Aorta (tissue), 5 donors: ENCODE data around the gene CDK19. TPM values are rescaled to one million over a fixed set of nuclear protein-coding genes. Genes with fewer than 3 reads are reported as not detected.
"Not testable (repeated sequence)": the region's sequence is repeated elsewhere in the genome, so short reads cannot be mapped to it uniquely, and the experiment has no call there.

ENCODE experiments used
- ATAC-seq: fragments of 200-7000 bp; cut with Tn5 transposase; one replicate; pipeline ENCODE4 v1.9.1; 2022; ENCODE audit warnings: moderate library complexity; ENCODE audit not compliant: low FRiP score
- DNase-seq, 2 donors: peaks; one replicate each; pipeline ENCODE4 v3.0.0-alpha.2; 2020
- H3K27ac ChIP-seq, 2 donors: one replicate each; pipeline ENCODE4 v1.5.1; 2013; ENCODE audit warnings: low read length in 2 of 2, mild to moderate bottlenecking in 2 of 2, moderate library complexity in 2 of 2, control low read depth in 1 of 2, inconsistent platforms in 1 of 2, low read depth in 1 of 2
- H3K27me3 ChIP-seq, 2 donors: one replicate each; pipeline ENCODE4 v1.6.1; 2013; ENCODE audit warnings: control low read depth in 1 of 2, low read length in 1 of 2, mild to moderate bottlenecking in 1 of 2, moderate library complexity in 1 of 2; ENCODE audit not compliant: insufficient read depth in 2 of 2, control insufficient read depth in 1 of 2
- H3K36me3 ChIP-seq, 2 donors: one replicate each; pipeline ENCODE4 v1.6.1; 2013; ENCODE audit warnings: control low read depth in 1 of 2, low read length in 1 of 2, mild to moderate bottlenecking in 1 of 2; ENCODE audit not compliant: insufficient read depth in 2 of 2, control insufficient read depth in 1 of 2
- H3K4me1 ChIP-seq, 2 donors: one replicate each; pipeline ENCODE4 v1.6.1; 2013; ENCODE audit warnings: low read length in 2 of 2, control low read depth in 1 of 2, mild to moderate bottlenecking in 1 of 2, moderate library complexity in 1 of 2; ENCODE audit not compliant: insufficient read depth in 2 of 2, control insufficient read depth in 1 of 2
- H3K4me3 ChIP-seq, 2 donors: one replicate each; pipeline ENCODE4 v1.5.1; 2013; ENCODE audit warnings: low read length in 2 of 2, control low read depth in 1 of 2, mild to moderate bottlenecking in 1 of 2
- H3K9me3 ChIP-seq: one replicate; pipeline ENCODE4 v1.6.1; 2013; ENCODE audit warnings: mild to moderate bottlenecking, low read length; ENCODE audit not compliant: control insufficient read depth
- WGBS, 2 donors: extraction: QIAGEN DNeasy Blood & Tissue Kit; methylation state at CpG; one replicate each; pipeline ENCODE4 v1.1.7; 2013; 5-methylcytosine and 5-hydroxymethylcytosine counted together
- intact Hi-C, 2 donors: fragments of 100-400 bp; cut with DNase I; formaldehyde crosslinking; loops; one replicate each; pipeline versions ENCODE4 v1.14.2 to v1.15.0; 2022
- polyA plus RNA-seq, 2 donors: library from polyadenylated mRNA; stranded (reverse); fragments of 200-250 nt; gene quantifications; one replicate each; pipeline ENCODE4 v1.2.3, GENCODE V29; 2013
- total RNA-seq, 2 donors: library from RNA; stranded (reverse); fragmentation: NEBNext Ultra II Directional; extraction: Animal tissue kit (Norgen Biotek cat#: 25700); gene quantifications; one replicate each; pipeline ENCODE4 v1.2.1, GENCODE V29; 2021
- donor health status: healthy with polysubstance abuse.
- donor health status: Bipolar disorder and iron deficiency.
- donor health status: DM: no; HTN: no; CAD: no.
- donor health status: DM: no; HTN: no; CAD: no.
- donor health status: DM: yes; HTN: yes; CAD: no.

The CDK19 gene
- total and polyA plus RNA-seq, 4 donors: 5.4 to 22.4 (median 12.8) TPM

GRCh38 chr6:110778333-110778732 is 36.9 kb downstream of the CDK19 start:
- no peaks in the 10 kb centered on the region for H3K36me3 ChIP-seq
- H3K4me3 ChIP-seq: no peak overlapping the region
- intact Hi-C loops: no loop called here
- no peak for DNase-seq
- WGBS, 2 donors: 93 to 98% methylated on average over 1 of the region's 1 CpG
- H3K27me3 ChIP-seq: no peaks in the 10 kb centered on the region
- H3K27ac ChIP-seq: no peak overlapping the region
- peaks cover 5 to 7% of the 10 kb centered on the region in 2 donors for H3K4me1 ChIP-seq
- ATAC-seq: no peak
- H3K9me3 ChIP-seq: no peaks in the 10 kb centered on the region

- H3K4me1 ChIP-seq: peaks cover 5 to 7% of the 10 kb centered on the region in 2 donors
- WGBS, 2 donors: 94 to 95% methylated on average over 2 of the region's 2 CpGs
- H3K36me3 ChIP-seq: no peaks in the 10 kb centered on the region
- intact Hi-C loops: no loop called here
- no peak for DNase-seq
- no peak overlapping the region for H3K4me3 ChIP-seq
- ATAC-seq: no peak
- H3K27me3 ChIP-seq: no peaks in the 10 kb centered on the region
- no peak overlapping the region for H3K27ac ChIP-seq
- H3K9me3 ChIP-seq: no peaks in the 10 kb centered on the region
Measured at GRCh38 chr6:110777636-110778035, 37.6 kb downstream of the CDK19 start.

GRCh38 chr6:110776413-110776812 is 38.9 kb downstream of the CDK19 start:
- ATAC-seq: no peak
- no peak overlapping the region for H3K4me3 ChIP-seq
- intact Hi-C loops: no loop called here

GRCh38 chr6:110769923-110770322 is 45.3 kb downstream of the CDK19 start:
- no peak overlapping the region for H3K4me3 ChIP-seq
- intact Hi-C loops: no loop called here
- ATAC-seq: no peak

More at GRCh38 chr6:110776413-110776812, 38.9 kb downstream of the CDK19 start:
- H3K27me3 ChIP-seq: no peaks in the 10 kb centered on the region
- no peaks in the 10 kb centered on the region for H3K9me3 ChIP-seq
- no peak overlapping the region for H3K27ac ChIP-seq
- no peak for DNase-seq
- peaks cover under 1 to 5% of the 10 kb centered on the region in 2 donors for H3K4me1 ChIP-seq
- no peaks in the 10 kb centered on the region for H3K36me3 ChIP-seq

GRCh38 chr6:110768057-110768456 is 47.2 kb downstream of the CDK19 start:
- H3K36me3 ChIP-seq: no peaks in the 10 kb centered on the region
- no peaks in the 10 kb centered on the region for H3K9me3 ChIP-seq
- no peaks in the 10 kb centered on the region for H3K27me3 ChIP-seq
- WGBS, 2 donors: 96 to 97% methylated on average over 1 of the region's 1 CpG
- intact Hi-C loops: no loop called here
- no peak for DNase-seq
- H3K27ac ChIP-seq: no peak overlapping the region
- no peaks in the 10 kb centered on the region for H3K4me1 ChIP-seq
- no peak for ATAC-seq
- no peak overlapping the region for H3K4me3 ChIP-seq

More at GRCh38 chr6:110769923-110770322, 45.3 kb downstream of the CDK19 start:
- H3K36me3 ChIP-seq: no peaks in the 10 kb centered on the region
- WGBS, 2 donors: 90 to 91% methylated on average over 2 of the region's 2 CpGs
- peaks cover 0 to 2% of the 10 kb centered on the region in 2 donors for H3K4me1 ChIP-seq
- DNase-seq: no peak
- H3K27ac ChIP-seq: no peak overlapping the region
- no peaks in the 10 kb centered on the region for H3K27me3 ChIP-seq
- H3K9me3 ChIP-seq: no peaks in the 10 kb centered on the region

- Histone ChIP-seq H3K9me3 (no peaks in the 10 kb centered on the region), H3K27me3 (no peaks in the 10 kb centered on the region), H3K27ac (no peak overlapping the region), H3K4me3 (no peak overlapping the region), H3K4me1 (no peaks in the 10 kb centered on the region), H3K36me3 (no peaks in the 10 kb centered on the region)
- ATAC-seq (no peak), DNase-seq (no peak)
- 80 to 88% methylated on average over 3 of the region's 3 CpGs for WGBS, 2 donors
- intact Hi-C loops: no loop called here
Measured at GRCh38 chr6:110761371-110761770, 53.9 kb downstream of the CDK19 start.

GRCh38 chr6:110760589-110760988 is 54.7 kb downstream of the CDK19 start:
- Histone ChIP-seq H3K4me1 (no peaks in the 10 kb centered on the region), H3K27ac (no peak overlapping the region), H3K4me3 (no peak overlapping the region), H3K36me3 (no peaks in the 10 kb centered on the region), H3K27me3 (no peaks in the 10 kb centered on the region), H3K9me3 (no peaks in the 10 kb centered on the region)
- 96 to 97% methylated on average over 8 of the region's 8 CpGs for WGBS, 2 donors
- DNase-seq (no peak), ATAC-seq (no peak)
- intact Hi-C loops: no loop called here

GRCh38 chr6:110760098-110760497 is 55.2 kb downstream of the CDK19 start:
- H3K4me1 ChIP-seq, ATAC-seq, H3K9me3 ChIP-seq, H3K27ac ChIP-seq, DNase-seq, H3K27me3 ChIP-seq, H3K4me3 ChIP-seq, H3K36me3 ChIP-seq, intact Hi-C loops: not testable (repeated sequence)
- 93% methylated on average over 5 of the region's 5 CpGs for WGBS, 2 donors

- no peak for ATAC-seq
- H3K9me3 ChIP-seq: no peaks in the 10 kb centered on the region
- no peaks in the 10 kb centered on the region for H3K27me3 ChIP-seq
- WGBS, 2 donors: 93 to 94% methylated on average over 4 of the region's 4 CpGs
- H3K27ac ChIP-seq: no peak overlapping the region
- H3K36me3 ChIP-seq: no peaks in the 10 kb centered on the region
- intact Hi-C loops: no loop called here
- no peak overlapping the region for H3K4me3 ChIP-seq
- no peak for DNase-seq
- no peaks in the 10 kb centered on the region for H3K4me1 ChIP-seq
Measured at GRCh38 chr6:110757926-110758325, 57.3 kb downstream of the CDK19 start.
